HL-60 (cell line): ENCODE results near the gene WBP2.

Experiments
- DNase-seq, 2 experiments: peaks; one replicate each; pipeline ENCODE4 v3.0.0-alpha.2; 2010 to 2020; ENCODE audit warnings: low read depth in 1 of 2, low spot score in 1 of 2
- H3K27ac ChIP-seq: fragments of 250-450 bp; sonication (Bioruptor Pico); replicated peaks from 2 replicates; pipeline ENCODE4 v1.5.1; 2020; ENCODE audit warnings: mild to moderate bottlenecking, moderate library complexity
- H3K27me3 ChIP-seq: fragments of 250-450 bp; sonication (Bioruptor Pico); 2 replicates; pipeline ENCODE4 v1.5.1; 2021; ENCODE audit warnings: mild to moderate bottlenecking, moderate library complexity; ENCODE audit not compliant: insufficient read depth, poor library complexity, severe bottlenecking
- H3K4me3 ChIP-seq: replicated peaks from 2 replicates; pipeline ENCODE4 v1.5.1; 2011; ENCODE audit warnings: mild to moderate bottlenecking, control low read depth, low read length; ENCODE audit not compliant: insufficient read depth
- CTCF ChIP-seq: IDR thresholded peaks from one replicate; pipeline ENCODE4 v1.5.1; 2011; ENCODE audit warnings: low read length, control low read depth, inconsistent platforms; ENCODE audit not compliant: insufficient read depth
- GABPA ChIP-seq: IDR thresholded peaks from 2 replicates; pipeline ENCODE4 v1.6.1; 2012; ENCODE audit warnings: low read depth
- POLR2AphosphoS5 ChIP-seq: IDR thresholded peaks from 2 replicates; pipeline ENCODE4 v1.6.1; 2012; ENCODE audit warnings: low read depth
- REST ChIP-seq: IDR thresholded peaks from 2 replicates; pipeline ENCODE4 v1.6.1; 2012; ENCODE audit warnings: low read depth; ENCODE audit not compliant: insufficient replicate concordance
- SPI1 ChIP-seq: IDR thresholded peaks from 2 replicates; pipeline ENCODE4 v1.6.1; 2012; ENCODE audit warnings: low read depth, mild to moderate bottlenecking, borderline replicate concordance

Gene WBP2

GRCh38 chr17:75892556-75893224 lies 37.6 kb upstream of the WBP2 start:
- DNase-seq, result no peak
- Histone ChIP-seq H3K27me3 (no peaks in the 10 kb centered on the region), H3K4me3 (no peak overlapping the region), H3K27ac (no peak overlapping the region)
- no peak for TF ChIP-seq CTCF

- no peak for DNase-seq
- Histone ChIP-seq H3K27me3 (no peaks in the 10 kb centered on the region), H3K4me3 (no peak overlapping the region), H3K27ac (no peak overlapping the region)
- TF ChIP-seq SPI1 (no peak), REST (no peak), GABPA (no peak), CTCF (no peak), POLR2AphosphoS5 (no peak)
Observed at GRCh38 chr17:75891605-75892555, 36.7 kb upstream of the WBP2 start.

- Histone ChIP-seq H3K4me3 (no peak overlapping the region), H3K27me3 (no peaks in the 10 kb centered on the region), H3K27ac (no peak overlapping the region)
- TF ChIP-seq REST, result no peak
- TF ChIP-seq POLR2AphosphoS5, result no peak; the same call in 1 of the 2 replicates
- TF ChIP-seq GABPA, result no peak
- no peak for TF ChIP-seq SPI1
- no peak for TF ChIP-seq CTCF
- DNase-seq, result no peak
Observed at GRCh38 chr17:75891022-75891604, 36.0 kb upstream of the WBP2 start.
